HG03432 (cell line): ENCODE data around the gene KCNA1.

ENCODE experiments used
- ATAC-seq: cut with Tn5 transposase; IDR thresholded peaks from one replicate; pipeline ENCODE4 v1.9.1; 2021; ENCODE audit warnings: mild to moderate bottlenecking, moderate library complexity; ENCODE audit not compliant: unreplicated experiment

The KCNA1 gene

GRCh38 chr12:4958697-4959375 lies 49.1 kb downstream of the KCNA1 start:
- ATAC-seq = no peak

- ATAC-seq = no peak
Measured at GRCh38 chr12:4959381-4959780, 49.7 kb downstream of the KCNA1 start.

GRCh38 chr12:4960030-4960429 lies 50.3 kb downstream of the KCNA1 start:
- ATAC-seq = no peak

GRCh38 chr12:4960547-4960946 lies 50.8 kb downstream of the KCNA1 start:
- ATAC-seq = no peak

GRCh38 chr12:4961311-4961710 lies 51.6 kb downstream of the KCNA1 start:
- ATAC-seq = no peak

GRCh38 chr12:4962539-4963486 lies 53.1 kb downstream of the KCNA1 start:
- no peak for ATAC-seq
